WTC11 (cell line): Measurements from ENCODE around the gene TEX55.

Experiments
- AR ChIP-seq: fragments of 250-450 bp; sonication (Bioruptor Pico); IDR thresholded peaks from 2 replicates; pipeline ENCODE4 v1.9.0; 2021; ENCODE audit warnings: mild to moderate bottlenecking
- CTCF ChIP-seq: fragments of 200-600 bp; IDR thresholded peaks from 2 replicates; pipeline ENCODE4 v1.8.0; 2022; ENCODE audit warnings: antibody characterized with exemption
- ELF4 ChIP-seq: sonication (generic); formaldehyde crosslinking; IDR thresholded peaks from 2 replicates; pipeline ENCODE4 v1.8.1; 2022; ENCODE audit warnings: low read depth, mild to moderate bottlenecking, moderate library complexity, missing genetic modification reagents
- FOXP1 ChIP-seq: sonication (generic); formaldehyde crosslinking; IDR thresholded peaks from 2 replicates; pipeline ENCODE4 v1.8.0; 2022; ENCODE audit warnings: missing genetic modification reagents, mild to moderate bottlenecking, moderate library complexity, borderline replicate concordance
- HMGA2 ChIP-seq: fragments of 250-450 bp; sonication (Bioruptor Pico); IDR thresholded peaks from 2 replicates; pipeline ENCODE4 v1.4.0; 2021; ENCODE audit warnings: mild to moderate bottlenecking, moderate library complexity
- IRF1 ChIP-seq: sonication (generic); formaldehyde crosslinking; IDR thresholded peaks from 2 replicates; pipeline ENCODE4 v1.8.0; 2023; ENCODE audit warnings: missing genetic modification reagents
- IRF2 ChIP-seq: sonication (generic); formaldehyde crosslinking; IDR thresholded peaks from 2 replicates; pipeline ENCODE4 v1.8.0; 2022; ENCODE audit warnings: low read depth, missing genetic modification reagents, borderline replicate concordance
- MYBL2 ChIP-seq: sonication (generic); formaldehyde crosslinking; IDR thresholded peaks from 2 replicates; pipeline ENCODE4 v1.8.1; 2023; ENCODE audit warnings: mild to moderate bottlenecking, moderate library complexity, missing genetic modification reagents
- PREB ChIP-seq: sonication (generic); formaldehyde crosslinking; IDR thresholded peaks from 2 replicates; pipeline ENCODE4 v1.8.1; 2022; ENCODE audit warnings: mild to moderate bottlenecking, missing genetic modification reagents, moderate library complexity, borderline replicate concordance
- ZNF416 ChIP-seq: fragments of 250-450 bp; sonication (Bioruptor Pico); IDR thresholded peaks from 2 replicates; pipeline ENCODE4 v1.9.0; 2021; ENCODE audit warnings: mild to moderate bottlenecking, inconsistent platforms

GRCh38 chr3:119161240-119161639, 15.3 kb downstream of the TEX55 start:
- no peak for TF ChIP-seq CTCF
- no peak for TF ChIP-seq ELF4 (CRISPR knock-in tag)
- no peak for TF ChIP-seq PREB (CRISPR knock-in tag)
- TF ChIP-seq HMGA2 (CRISPR knock-in tag) = no peak
- TF ChIP-seq IRF2 (CRISPR knock-in tag) = no peak
- no peak for TF ChIP-seq IRF1
- no peak for TF ChIP-seq AR (CRISPR knock-in tag)
- TF ChIP-seq ZNF416 (CRISPR knock-in tag) = no peak
- no peak for TF ChIP-seq FOXP1 (CRISPR knock-in tag)
- no peak for TF ChIP-seq MYBL2
